Vagina (tissue), 2 donors: ENCODE measurements around the gene HYAL1.

Experiments used
- POLR2A ChIP-seq, 2 donors: fragments of 450-650 bp; IDR thresholded peaks; one replicate each; pipeline ENCODE4 v1.6.1; 2017; ENCODE audit warnings: antibody characterized with exemption in 2 of 2, mild to moderate bottlenecking in 2 of 2, moderate library complexity in 2 of 2
- TF ChIP-seq, protein P1 (sequence below), 3 experiments: fragments of 450-650 bp in 2 of 3; fragments of 200-600 bp in 1 of 3; sonication (generic) in 1 of 3; IDR thresholded peaks; one replicate each; pipeline ENCODE4 v1.5.1; 2017 to 2019; ENCODE audit warnings: antibody characterized with exemption in 3 of 3, mild to moderate bottlenecking in 2 of 3, moderate library complexity in 2 of 3

DNA sequence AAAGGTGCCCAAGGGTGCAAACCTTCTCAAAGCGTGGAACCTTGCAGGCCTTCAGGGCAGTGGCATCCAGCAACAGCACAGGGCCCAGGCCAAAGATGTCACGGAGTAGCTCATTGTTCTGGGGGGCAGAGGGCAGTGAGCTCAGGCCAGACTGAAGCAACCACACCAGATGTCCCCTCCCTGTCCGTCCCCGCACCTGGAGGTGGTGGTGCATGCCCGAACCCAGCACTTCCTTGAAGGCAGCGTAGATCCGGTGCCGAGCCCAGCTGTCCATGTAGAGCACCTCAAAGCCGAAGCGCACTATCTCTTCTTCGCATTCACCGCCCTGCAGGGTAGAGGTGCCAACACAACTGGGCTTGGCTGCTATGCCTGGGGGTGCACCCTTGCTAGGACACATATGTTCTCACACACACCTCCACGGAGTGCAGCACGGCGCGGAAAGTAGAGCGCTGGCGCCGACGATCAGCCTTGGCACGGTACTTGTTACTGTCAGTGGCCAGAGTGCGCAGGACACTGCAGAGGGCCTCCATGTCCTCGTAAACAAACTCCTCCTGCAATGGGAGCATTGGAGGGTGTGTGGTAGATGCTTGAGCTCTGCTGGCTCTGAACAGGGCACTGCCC, 14.9 kb downstream of the HYAL1 start:
- no peak for TF ChIP-seq POLR2A (IDR thresholded peaks at IDR 0.05)
- TF ChIP-seq, protein P1, sequence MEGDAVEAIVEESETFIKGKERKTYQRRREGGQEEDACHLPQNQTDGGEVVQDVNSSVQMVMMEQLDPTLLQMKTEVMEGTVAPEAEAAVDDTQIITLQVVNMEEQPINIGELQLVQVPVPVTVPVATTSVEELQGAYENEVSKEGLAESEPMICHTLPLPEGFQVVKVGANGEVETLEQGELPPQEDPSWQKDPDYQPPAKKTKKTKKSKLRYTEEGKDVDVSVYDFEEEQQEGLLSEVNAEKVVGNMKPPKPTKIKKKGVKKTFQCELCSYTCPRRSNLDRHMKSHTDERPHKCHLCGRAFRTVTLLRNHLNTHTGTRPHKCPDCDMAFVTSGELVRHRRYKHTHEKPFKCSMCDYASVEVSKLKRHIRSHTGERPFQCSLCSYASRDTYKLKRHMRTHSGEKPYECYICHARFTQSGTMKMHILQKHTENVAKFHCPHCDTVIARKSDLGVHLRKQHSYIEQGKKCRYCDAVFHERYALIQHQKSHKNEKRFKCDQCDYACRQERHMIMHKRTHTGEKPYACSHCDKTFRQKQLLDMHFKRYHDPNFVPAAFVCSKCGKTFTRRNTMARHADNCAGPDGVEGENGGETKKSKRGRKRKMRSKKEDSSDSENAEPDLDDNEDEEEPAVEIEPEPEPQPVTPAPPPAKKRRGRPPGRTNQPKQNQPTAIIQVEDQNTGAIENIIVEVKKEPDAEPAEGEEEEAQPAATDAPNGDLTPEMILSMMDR (IDR thresholded peaks at IDR 0.05): no peak
